Medulla oblongata (tissue), 1 donor: Measurements from ENCODE around the gene ZNF687.

ENCODE experiments used
- DNase-seq: peaks from one replicate; pipeline ENCODE4 v3.0.0-alpha.2; 2015; ENCODE audit errors: extremely low spot score

ZNF687 gene

GRCh38 chr1:151312826-151313225 lies 30.7 kb downstream of the ZNF687 start:
- no peak for DNase-seq

GRCh38 chr1:151313501-151313900 lies 31.4 kb downstream of the ZNF687 start:
- no peak for DNase-seq

- DNase-seq = peak; percentile 98
Measured at GRCh38 chr1:151314137-151314875, 32.2 kb downstream of the ZNF687 start.

- DNase-seq = no peak
Measured at GRCh38 chr1:151315565-151316235, 33.6 kb downstream of the ZNF687 start.

GRCh38 chr1:151318975-151319374 lies 36.9 kb downstream of the ZNF687 start:
- no peak for DNase-seq

GRCh38 chr1:151324390-151324930 lies 42.4 kb downstream of the ZNF687 start:
- DNase-seq = no peak

GRCh38 chr1:151325231-151325630 lies 43.1 kb downstream of the ZNF687 start:
- DNase-seq = no peak

GRCh38 chr1:151325646-151326429 lies 43.7 kb downstream of the ZNF687 start:
- DNase-seq = no peak

- peak; percentile 70 for DNase-seq
Measured at GRCh38 chr1:151326619-151327222, 44.6 kb downstream of the ZNF687 start.

- DNase-seq = peak; percentile 99
Measured at GRCh38 chr1:151327223-151327902, 45.3 kb downstream of the ZNF687 start, which contains the start of gene PI4KB. PI4KB (minus strand) TSS chr1:151327416; CDS start chr1:151316481, 10,935 bp downstream.

GRCh38 chr1:151327903-151328674 lies 46.0 kb downstream of the ZNF687 start:
- peak; percentile 36 for DNase-seq

GRCh38 chr1:151334822-151335221 lies 52.7 kb downstream of the ZNF687 start:
- no peak for DNase-seq

- no peak for DNase-seq
Measured at GRCh38 chr1:151336556-151336955, 54.5 kb downstream of the ZNF687 start.

GRCh38 chr1:151340870-151341754 lies 59.0 kb downstream of the ZNF687 start:
- DNase-seq = peak; percentile 97
